GM18873 (cell line): ENCODE measurements around the gene RND1.
"Not testable (repeated sequence)": the region's sequence is repeated elsewhere in the genome, so short reads cannot be mapped to it uniquely, and the experiment has no call there.

ENCODE experiments used
- ATAC-seq: cut with Tn5 transposase; IDR thresholded peaks from one replicate; pipeline ENCODE4 v1.9.1; 2021; ENCODE audit warnings: mild to moderate bottlenecking, moderate library complexity, moderate number of reproducible peaks; ENCODE audit not compliant: unreplicated experiment, low FRiP score

RND1 gene

GRCh38 chr12:48869191-48869590 is 3.5 kb upstream of the RND1 start:
- no peak for ATAC-seq

DNA sequence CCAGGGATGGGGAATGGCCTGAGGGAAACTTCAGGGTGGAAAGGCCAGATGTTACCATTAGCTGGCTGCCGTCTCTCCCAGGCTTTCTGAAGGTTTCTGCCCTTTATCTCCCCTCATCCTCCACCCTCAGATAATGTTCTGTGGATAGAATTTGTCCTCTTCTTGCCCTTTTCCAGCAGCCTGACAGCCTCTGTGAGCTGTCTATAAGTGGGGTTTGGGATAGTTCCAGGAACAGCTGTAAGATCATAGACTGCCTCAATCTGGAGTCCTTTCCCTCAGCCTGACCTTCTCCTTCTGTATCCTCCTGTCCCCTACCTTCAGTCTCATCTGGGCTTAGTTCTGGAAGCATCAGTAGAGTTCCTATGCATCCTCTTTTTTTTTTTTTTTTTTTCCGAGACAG is 2.8 kb upstream of the RND1 start:
- ATAC-seq: no peak

- no peak for ATAC-seq
Observed at GRCh38 chr12:48866052-48866711, 512 bp upstream of the RND1 start.

GRCh38 chr12:48863291-48863690 is 2.4 kb downstream of the RND1 start:
- no peak for ATAC-seq

- no peak for ATAC-seq
Observed at GRCh38 chr12:48862760-48863159, 2.9 kb downstream of the RND1 start.

DNA sequence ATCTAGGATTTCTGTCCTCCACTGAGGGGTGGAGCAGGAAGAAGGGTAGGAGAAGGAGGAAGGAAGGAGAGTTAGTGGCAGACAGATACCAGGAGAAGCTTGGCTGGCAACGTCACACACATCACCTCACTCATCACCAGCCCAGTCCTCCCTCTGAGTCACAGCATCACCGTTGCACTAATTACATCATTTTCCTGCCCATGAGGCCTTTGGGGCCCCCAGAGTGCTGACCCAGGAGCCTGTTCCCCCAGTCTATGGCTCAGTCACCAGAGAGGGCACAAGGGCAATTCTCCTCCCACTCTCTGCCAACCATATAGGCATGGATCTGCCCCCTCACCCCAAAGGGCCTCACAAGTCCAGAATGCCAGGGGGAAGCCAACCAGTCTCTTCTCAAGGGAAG is 4.6 kb downstream of the RND1 start:
- ATAC-seq: no peak

DNA sequence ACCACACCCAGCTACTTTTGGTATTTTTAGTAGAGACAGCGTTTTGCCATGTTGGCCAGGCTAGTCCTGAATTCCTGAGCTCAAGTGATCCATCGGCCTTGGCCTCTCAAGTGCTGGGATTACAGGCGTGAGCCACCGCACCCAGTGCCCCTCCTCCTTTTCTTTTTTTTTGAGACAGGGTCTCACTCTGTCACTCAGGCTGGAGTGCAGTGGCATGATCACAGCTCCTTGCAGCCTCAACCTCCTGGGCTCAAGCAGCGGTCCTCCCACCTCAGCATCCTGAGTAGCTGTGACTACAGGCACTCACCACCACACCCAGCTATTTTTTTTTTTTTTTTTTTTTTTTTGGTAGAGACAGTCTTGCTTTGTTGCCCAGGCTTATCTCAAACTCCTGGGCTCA is 5.4 kb downstream of the RND1 start:
- ATAC-seq: not testable (repeated sequence)

GRCh38 chr12:48859607-48860006 is 6.1 kb downstream of the RND1 start:
- ATAC-seq: no peak

- no peak for ATAC-seq
Observed at GRCh38 chr12:48858043-48858442, 7.6 kb downstream of the RND1 start.

DNA sequence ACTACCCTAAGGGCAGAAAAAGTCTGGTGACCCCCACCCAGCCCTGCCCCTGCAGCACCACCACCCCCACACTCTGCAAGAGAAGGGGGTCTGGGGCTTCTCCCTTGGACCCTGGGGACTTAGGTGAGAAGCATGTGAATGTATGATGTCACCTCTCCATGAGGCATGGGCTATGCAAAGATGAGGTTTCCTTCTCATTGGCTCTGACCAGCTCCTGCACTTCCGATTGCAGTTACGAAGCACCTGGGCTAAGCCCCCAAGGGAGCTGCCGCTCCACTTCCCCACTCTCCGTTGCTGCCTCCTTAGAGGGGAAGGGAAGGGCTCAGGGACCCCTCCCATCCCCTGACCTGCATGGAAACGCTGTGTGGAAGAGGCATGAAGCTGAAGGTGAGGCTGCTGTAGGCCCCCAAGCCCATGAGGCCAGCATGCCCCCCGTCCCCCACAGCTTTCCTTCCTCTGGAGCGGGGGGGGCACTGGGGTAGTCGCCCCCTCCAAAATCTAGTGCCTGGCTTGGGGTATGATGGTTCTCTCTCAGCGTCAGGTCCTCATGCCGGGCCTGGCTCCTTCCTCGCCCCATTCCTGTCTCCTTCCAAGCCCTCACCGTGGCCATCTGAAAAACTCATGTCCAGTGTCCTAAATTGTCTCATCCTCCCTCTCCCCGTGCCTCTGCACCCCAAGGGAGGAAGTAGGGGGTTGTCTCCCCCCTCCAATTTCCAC is 8.2 kb downstream of the RND1 start:
- ATAC-seq: no peak

DNA sequence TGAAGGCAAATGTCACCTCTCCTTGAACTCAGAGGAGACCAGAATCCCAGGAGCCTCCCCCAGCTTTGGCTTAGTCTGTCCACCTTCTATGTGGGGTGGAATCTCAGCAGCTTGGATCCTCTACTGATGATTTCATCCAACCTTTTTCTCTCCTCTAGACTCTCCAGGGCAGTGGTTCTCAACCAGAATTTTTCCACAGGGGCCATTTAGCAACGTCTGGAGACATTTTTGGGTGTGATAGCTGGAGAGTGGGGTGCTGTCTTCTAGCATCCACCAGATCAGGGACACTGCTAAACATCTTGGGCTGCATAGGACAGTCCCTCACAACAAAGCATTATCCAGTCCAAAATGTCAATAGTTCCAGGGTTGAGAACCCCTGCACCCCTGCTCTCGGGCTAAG is 9.3 kb downstream of the RND1 start:
- ATAC-seq: no peak

DNA sequence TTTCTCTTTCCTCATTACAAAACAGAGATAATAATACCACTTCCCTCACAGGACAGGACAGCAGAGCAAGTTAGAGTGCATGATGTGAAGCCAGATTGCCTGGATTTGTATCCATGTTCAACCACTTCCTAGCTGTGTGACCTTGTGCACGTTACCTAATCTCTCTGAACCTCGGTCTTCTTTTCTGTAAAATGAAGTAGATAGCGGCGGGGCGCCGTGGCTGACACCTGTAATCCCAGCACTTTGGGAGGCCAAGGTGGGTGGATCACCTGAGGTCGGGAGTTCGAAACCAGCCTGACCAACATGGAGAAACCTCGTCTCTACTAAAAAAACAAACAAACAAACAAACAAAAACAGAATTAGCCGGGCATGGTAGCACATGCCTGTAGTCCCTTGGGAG is 10.7 kb downstream of the RND1 start:
- not testable (repeated sequence) for ATAC-seq

DNA sequence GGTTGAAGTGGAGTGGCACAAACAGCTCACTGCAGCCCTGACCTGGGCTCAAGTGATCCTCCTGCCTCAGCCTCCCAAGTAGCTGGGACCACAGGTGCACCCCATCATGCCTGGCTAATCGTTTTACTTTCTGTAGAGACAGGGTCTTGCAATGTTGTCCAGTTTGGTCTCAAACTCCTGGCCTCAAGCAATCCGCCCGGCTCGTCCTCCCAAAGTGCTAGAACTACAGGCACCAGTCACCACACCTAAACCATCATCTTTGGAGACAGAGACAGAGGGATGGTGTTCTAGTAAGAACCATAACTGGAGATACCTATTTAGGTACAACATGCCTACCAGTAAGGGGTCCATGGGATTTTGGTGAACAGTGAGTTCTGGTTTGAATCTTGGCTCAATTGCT is 11.2 kb downstream of the RND1 start:
- no peak for ATAC-seq

DNA sequence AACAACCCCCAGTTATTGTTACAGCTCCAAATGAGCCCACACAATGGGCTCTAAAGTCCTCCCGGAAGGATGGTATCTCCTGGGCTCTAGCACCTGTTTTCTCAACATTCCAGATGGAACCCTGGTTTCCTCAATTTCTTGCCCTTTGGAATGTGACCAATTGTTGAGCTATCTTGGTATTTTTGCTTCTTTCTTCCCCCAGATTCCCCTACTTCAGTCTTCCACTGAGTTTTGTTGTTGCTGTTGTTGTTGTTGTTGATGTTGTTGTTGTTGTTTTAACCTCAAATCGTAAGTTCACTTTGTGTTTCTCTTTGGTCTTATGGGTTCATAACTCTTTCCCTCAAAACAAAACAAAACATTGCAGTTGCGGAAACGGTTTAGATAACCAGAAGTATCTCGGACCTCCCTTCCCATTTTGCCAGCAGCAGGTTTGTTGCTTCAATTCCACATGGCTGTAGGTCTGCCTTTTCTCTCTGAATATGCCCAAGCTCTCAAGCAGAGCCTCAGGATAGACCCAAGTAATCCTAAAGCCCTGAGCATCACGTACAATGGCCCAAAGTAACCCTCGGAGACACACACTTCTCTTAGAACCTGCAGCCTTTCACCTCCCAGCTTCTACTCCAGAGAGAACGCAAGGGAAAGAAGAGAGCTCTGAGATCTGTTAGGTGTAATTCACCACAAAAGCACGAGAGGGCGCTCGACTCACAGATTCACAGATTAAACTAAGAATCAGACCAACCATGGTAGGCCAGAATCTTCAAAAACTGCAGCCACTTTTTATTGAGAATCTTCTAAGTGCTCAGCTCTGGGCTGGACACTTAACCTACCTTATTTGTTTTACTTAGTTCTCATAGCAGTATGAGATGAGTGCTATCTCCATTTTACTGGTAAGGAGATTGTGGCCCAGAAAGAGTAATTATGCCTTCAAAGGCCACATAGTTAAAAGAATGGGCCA is 12.7 kb downstream of the RND1 start:
- peak; percentile 45 for ATAC-seq

DNA sequence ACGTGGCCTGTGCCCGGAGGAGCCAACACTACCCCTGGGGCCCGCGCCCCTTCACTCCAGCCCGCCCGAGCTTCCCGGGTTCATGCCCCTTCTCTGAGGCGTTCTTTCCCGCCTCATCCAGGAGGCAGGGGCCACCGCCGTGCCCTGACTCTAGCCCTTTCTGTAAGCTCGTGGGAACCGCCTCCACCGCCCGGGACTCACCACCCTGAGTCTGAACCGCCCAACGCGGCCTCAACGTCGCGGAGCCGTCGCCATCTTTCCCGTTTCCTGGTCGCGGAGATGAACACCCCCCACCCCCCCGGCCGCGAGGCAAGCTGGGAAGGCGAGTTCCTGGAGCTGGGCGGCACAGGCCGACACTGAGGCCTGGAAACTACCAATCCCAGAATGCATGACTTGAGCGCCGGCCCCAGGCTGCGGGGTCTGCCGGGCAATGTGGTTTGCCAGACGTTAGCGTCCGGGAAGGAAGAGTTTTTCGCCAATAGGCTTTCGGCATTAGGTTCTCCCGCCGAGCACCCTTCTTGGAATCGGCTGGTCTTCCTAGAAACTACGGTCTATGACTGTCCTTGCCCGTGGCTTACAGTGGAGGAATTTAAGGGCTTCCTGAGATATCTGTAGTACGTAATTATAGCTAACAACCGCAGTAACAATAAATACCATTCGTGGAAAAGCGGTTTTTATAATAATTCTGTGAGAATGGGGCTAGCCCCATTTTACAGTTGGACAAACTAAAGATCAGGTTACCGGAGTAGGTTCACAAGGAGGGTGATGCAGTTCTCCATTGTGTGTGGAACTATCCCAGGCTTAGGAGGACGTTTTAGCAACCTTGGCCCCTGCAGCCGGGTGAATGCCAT is 13.6 kb downstream of the RND1 start, which contains the start of gene DDX23:
Gene DDX23, minus strand, starts transcription at position 281 of the 851 bp plus-strand sequence. CDS start 6,381 bp downstream, outside the sequence.
- peak; percentile 84 for ATAC-seq

DNA sequence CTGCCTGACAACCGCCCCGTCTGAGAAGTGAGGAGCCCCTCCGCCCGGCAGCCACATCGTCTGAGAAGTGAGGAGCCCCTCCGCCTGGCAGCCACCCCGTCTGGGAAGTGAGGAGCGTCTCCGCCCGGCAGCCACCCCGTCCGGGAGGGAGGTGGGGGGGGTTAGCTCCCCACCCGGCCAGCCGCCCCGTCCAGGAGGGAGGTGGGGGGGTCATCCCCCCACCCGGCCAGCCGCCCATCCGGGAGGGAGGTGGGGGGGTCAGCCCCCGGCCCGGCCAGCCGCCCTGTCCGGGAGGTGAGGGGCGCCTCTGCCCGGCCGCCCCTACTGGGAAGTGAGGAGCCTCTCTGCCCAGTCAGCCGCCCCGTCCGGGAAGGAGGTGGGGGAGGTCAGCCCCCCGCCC is 23.6 kb downstream of the RND1 start:
- not testable (repeated sequence) for ATAC-seq

- ATAC-seq: no peak
Observed at GRCh38 chr12:48838048-48838447, 27.6 kb downstream of the RND1 start.

GRCh38 chr12:48832321-48833060 is 33.2 kb downstream of the RND1 start:
- ATAC-seq: no peak

DNA sequence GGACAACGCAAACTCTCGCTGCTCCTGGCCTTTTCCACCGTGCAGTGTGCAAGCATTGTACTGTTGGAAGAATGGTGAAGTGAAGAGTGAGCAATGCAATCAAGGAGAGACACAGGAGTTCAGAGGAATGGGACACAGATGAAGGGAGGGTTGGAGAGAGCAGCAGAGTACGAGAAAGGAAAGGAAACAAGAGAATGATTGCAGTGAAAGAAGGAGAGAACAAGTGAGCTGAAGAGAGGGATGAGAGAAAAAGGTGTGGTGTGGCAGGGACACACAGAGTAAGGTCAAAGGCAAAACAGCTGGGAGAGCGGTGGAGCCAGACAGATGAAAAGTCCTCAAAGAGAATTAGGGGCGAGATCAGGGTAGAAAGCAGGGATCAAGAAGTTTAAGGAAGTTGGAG is 34.4 kb downstream of the RND1 start:
- ATAC-seq: no peak
